Peyer's patch (tissue), 4 donors: ENCODE results near the gene JAGN1. TPM values are rescaled to one million over a fixed set of nuclear protein-coding genes. Genes with fewer than 3 reads are reported as not detected.

Experiments used
- DNase-seq, 3 donors: peaks; one replicate each; pipeline ENCODE4 v3.0.0-alpha.2; 2017 to 2019
- H3K27ac ChIP-seq, 4 donors: fragments of 200-600 bp; sonication (generic); one replicate each; pipeline ENCODE4 v1.5.1; 2016 to 2019
- H3K27me3 ChIP-seq, 2 donors: fragments of 200-600 bp; sonication (generic); one replicate each; pipeline ENCODE4 v1.5.1; 2019
- H3K36me3 ChIP-seq, 3 donors: fragments of 200-600 bp; sonication (generic); one replicate each; pipeline ENCODE4 v1.5.1; 2016 to 2019
- H3K4me1 ChIP-seq, 4 donors: fragments of 200-600 bp; sonication (generic); one replicate each; pipeline ENCODE4 v1.5.1; 2016 to 2019
- H3K4me3 ChIP-seq, 4 donors: fragments of 200-600 bp; sonication (generic); 1 replicate in 3 of 4; 2 replicates in 1 of 4; pipeline ENCODE4 v1.5.1; 2016 to 2019; ENCODE audit warnings: mild to moderate bottlenecking in 1 of 4
- H3K9me3 ChIP-seq, 4 donors: fragments of 200-600 bp; sonication (generic); one replicate each; pipeline ENCODE4 v1.5.1; 2016 to 2019; ENCODE audit warnings: mild to moderate bottlenecking in 1 of 4
- CTCF ChIP-seq, 6 experiments: fragments of 450-650 bp in 4 of 6; fragments of 200-600 bp in 2 of 6; sonication (generic) in 1 of 6; IDR thresholded peaks; one replicate each; pipeline ENCODE4 v1.5.1; 2017 to 2019; ENCODE audit warnings: antibody characterized with exemption in 6 of 6, mild to moderate bottlenecking in 3 of 6, moderate library complexity in 1 of 6
- POLR2A ChIP-seq, 2 donors: fragments of 450-650 bp; IDR thresholded peaks; one replicate each; pipeline ENCODE4 v1.5.1; 2017; ENCODE audit warnings: antibody characterized with exemption in 2 of 2, mild to moderate bottlenecking in 2 of 2, moderate library complexity in 2 of 2
- small RNA-seq, 2 donors: library from RNA; depleted of rRNA; stranded (forward); fragments of <200 nt; gene quantifications; one replicate each; pipeline ENCODE3, GENCODE V24; 2016
- total RNA-seq, 4 donors: library from RNA; depleted of rRNA; stranded (reverse); fragments of >200 nt; gene quantifications; one replicate each; pipeline ENCODE4 v1.1.0, GENCODE V29; 2016

JAGN1 gene
- total RNA-seq, 4 donors from 2014 or later = 23.9 to 46.5 (median 41.9) TPM

- no peaks in the 10 kb centered on the region for H3K27me3 ChIP-seq
- H3K27ac ChIP-seq = no peak overlapping the region
- peaks cover 0 to 11% (median 0%) of the 10 kb centered on the region in 3 donors for H3K36me3 ChIP-seq
- no peaks in the 10 kb centered on the region for H3K9me3 ChIP-seq
- H3K4me3 ChIP-seq = no peak overlapping the region
- no peak for DNase-seq
- no peak for TF ChIP-seq POLR2A (IDR thresholded peaks at IDR 0.05)
- H3K4me1 ChIP-seq = no peaks in the 10 kb centered on the region
Observed at GRCh38 chr3:9942164-9942563, 51.8 kb downstream of the JAGN1 start.

GRCh38 chr3:9942934-9943690, 52.7 kb downstream of the JAGN1 start:
- H3K27me3 ChIP-seq = no peaks in the 10 kb centered on the region
- peaks cover 0 to 6% (median 0%) of the 10 kb centered on the region in 3 donors for H3K36me3 ChIP-seq
- no peaks in the 10 kb centered on the region for H3K9me3 ChIP-seq
- no peak for DNase-seq
- no peak overlapping the region for H3K4me3 ChIP-seq
- H3K4me1 ChIP-seq = peaks cover 0 to 8% (median 0%) of the 10 kb centered on the region in 4 donors
- H3K27ac ChIP-seq = no peak overlapping the region
- TF ChIP-seq POLR2A (IDR thresholded peaks at IDR 0.05) = no peak
- TF ChIP-seq CTCF (IDR thresholded peaks at IDR 0.05) = no peak

Small RNA genes lying within 50 kb of the gene (small RNA-seq; reads per million reads assigned to genes)
- 0 reads per million in 2 donors for gene RNU6-882P

Other genes with a start within 250 kb of the JAGN1 start
- 10 to 100 TPM; 37.1 to 41.7 (median 38.3) TPM for gene MTMR14, start 241.1 kb upstream of the JAGN1 start, total RNA-seq
- not detected for gene CPNE9, start 186.8 kb upstream of the JAGN1 start, total RNA-seq
- 10 to 100 TPM; 16.8 to 43.7 (median 25.6) TPM for gene BRPF1, start 158.9 kb upstream of the JAGN1 start, total RNA-seq
- gene OGG1, start 140.7 kb upstream of the JAGN1 start, total RNA-seq = 100 to 1,000 TPM in 1 of 4 donors, 10 to 100 TPM in 3; 51.2 to 163 (median 74.1) TPM
- gene CAMK1, start 120.7 kb upstream of the JAGN1 start, total RNA-seq = 10 to 100 TPM in 2 of 4 donors, 1 to 10 TPM in 2; 5.6 to 51.2 (median 10.4) TPM
- gene TADA3, start 98.1 kb upstream of the JAGN1 start, total RNA-seq = 10 to 100 TPM; 38.0 to 63.6 (median 55.7) TPM
- gene ARPC4, start 97.5 kb upstream of the JAGN1 start, total RNA-seq = 100 to 1,000 TPM; 111 to 165 (median 135) TPM
- 100 to 1,000 TPM in 3 of 4 donors, 10 to 100 TPM in 1; 42.4 to 594 (median 143) TPM for gene TTLL3, start 80.3 kb upstream of the JAGN1 start, total RNA-seq
- gene RPUSD3, start 46.6 kb upstream of the JAGN1 start, total RNA-seq = 10 to 100 TPM; 29.7 to 43.1 (median 38.5) TPM
- gene CIDEC, start 10.4 kb upstream of the JAGN1 start, total RNA-seq = 100 to 1,000 TPM in 3 of 4 donors, 10 to 100 TPM in 1; 27.2 to 510 (median 253) TPM
- gene IL17RE, start 12.2 kb downstream of the JAGN1 start, total RNA-seq = 100 to 1,000 TPM in 2 of 4 donors, 10 to 100 TPM in 2; 11.6 to 160 (median 109) TPM
- 100 to 1,000 TPM in 3 of 4 donors, 10 to 100 TPM in 1; 22.3 to 125 (median 123) TPM for gene IL17RC, start 26.5 kb downstream of the JAGN1 start, total RNA-seq
- 10 to 100 TPM; 21.9 to 45.6 (median 34.4) TPM for gene CRELD1, start 43.2 kb downstream of the JAGN1 start, total RNA-seq
- 10 to 100 TPM in 1 of 4 donors, 1 to 10 TPM in 3; 1.9 to 13.2 (median 3.6) TPM for gene PRRT3, start 61.8 kb downstream of the JAGN1 start, total RNA-seq
- 10 to 100 TPM; 23.9 to 42.2 (median 32.8) TPM for gene EMC3, start 96.2 kb downstream of the JAGN1 start, total RNA-seq
- 10 to 100 TPM in 1 of 4 donors, 1 to 10 TPM in 3; 4.6 to 38.0 (median 7.7) TPM for gene FANCD2, start 135.8 kb downstream of the JAGN1 start, total RNA-seq
- gene FANCD2OS, start 217.6 kb downstream of the JAGN1 start, total RNA-seq = not detected
- 100 to 1,000 TPM in 1 of 4 donors, 10 to 100 TPM in 3; 43.7 to 104 (median 60.4) TPM for gene BRK1, start 225.1 kb downstream of the JAGN1 start, total RNA-seq